CD4-positive, alpha-beta T cell treated with Interleukin-6 at 100 ng/mL for 8 hours (primary cell): ENCODE data around the gene DGKE.

ENCODE experiments used
- DNase-seq: peaks from one replicate; pipeline ENCODE4 v3.0.0-alpha.2; 2020; ENCODE audit warnings: mixed read lengths, low spot score

The DGKE gene

DNA sequence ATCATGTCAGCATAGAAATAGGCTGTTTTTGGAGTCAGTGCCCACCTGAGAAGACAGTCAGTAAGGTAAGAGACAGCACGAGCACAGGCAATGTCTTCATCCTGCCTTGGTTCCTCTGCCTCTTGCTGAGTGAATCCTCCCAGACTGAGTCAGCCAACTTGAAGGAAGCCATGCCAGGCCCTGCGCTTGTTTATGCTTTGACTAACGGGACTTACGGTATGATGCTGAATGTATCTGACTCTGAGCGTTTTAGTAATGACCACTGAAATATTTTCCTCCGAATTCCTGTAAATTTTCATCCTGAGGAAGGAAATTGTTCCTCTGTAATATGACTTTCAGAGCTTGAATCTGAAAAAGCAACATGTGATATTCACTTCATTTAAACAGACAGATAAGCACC lies 18.2 kb upstream of the DGKE start:
- no peak for DNase-seq

DNA sequence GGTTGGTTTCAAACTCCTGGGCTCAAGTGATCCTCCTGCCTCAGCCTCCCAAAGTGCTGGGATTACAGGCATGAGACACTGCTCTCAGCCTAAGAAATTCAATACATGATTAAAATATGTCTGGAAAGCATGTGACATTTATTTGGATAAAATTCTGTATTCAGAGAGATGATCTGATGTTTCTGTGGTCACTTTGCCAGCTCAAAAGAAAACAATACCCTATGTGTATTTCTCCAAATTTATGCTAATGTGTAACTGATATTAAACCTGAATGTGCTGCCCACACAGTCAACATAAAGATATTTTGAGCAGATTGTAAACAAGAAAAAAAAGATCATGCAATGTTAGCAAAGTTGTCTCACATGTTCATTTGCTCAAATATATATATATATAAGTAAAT lies 16.9 kb upstream of the DGKE start:
- no peak for DNase-seq

DNA sequence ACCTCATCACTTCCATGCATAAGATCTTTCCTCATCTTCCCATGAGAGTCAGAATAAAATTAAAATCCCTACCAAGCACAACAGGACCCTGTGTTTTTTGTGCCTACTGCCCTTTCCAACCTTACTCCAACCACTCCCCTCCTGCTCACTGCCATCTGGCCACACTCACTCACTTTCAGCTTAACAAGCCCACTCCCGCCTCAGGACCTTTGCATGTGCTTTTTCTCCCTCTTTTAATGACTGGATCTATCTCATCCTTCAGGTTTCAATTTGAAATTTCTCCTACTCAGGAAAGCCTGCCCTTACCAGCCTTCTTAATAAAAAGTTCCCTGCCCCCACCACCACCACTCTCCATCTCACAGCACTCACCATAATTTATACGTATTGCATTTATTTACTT lies 14.9 kb upstream of the DGKE start:
- no peak for DNase-seq

DNA sequence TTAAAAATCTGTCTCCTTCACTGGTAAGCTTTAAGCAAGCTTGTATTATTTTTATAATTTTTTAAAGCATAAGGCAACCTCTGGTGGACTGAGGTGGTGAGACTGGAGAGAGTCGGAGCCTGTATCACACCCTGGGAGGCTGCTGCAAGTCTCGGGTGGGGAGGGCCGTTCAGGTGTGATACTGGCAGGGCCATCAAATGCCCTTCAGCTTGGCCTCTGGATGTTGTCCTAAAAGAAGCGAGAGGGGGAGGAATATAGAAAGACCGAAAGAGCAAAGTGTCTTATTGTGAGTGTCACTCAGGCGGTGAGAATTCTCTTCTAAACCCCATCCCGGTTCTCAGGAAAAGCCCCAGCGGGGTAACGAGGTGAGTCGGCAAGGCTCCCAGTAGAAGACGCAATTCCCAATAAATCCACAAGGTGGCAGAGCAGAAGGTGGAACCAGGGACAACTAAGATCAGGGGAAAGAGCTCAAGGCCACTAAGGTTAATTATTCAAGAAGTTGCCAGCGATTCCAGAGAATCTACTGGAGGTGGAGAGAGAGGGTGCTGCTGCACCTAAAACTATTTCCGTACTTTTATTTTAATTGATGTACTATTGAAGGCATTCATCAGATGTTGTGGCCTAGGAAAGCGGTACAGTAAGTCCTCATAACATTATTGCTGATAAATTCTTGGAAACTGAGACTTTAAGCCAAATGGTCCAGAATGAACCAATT lies 14.4 kb upstream of the DGKE start:
- DNase-seq: peak; percentile 73

DNA sequence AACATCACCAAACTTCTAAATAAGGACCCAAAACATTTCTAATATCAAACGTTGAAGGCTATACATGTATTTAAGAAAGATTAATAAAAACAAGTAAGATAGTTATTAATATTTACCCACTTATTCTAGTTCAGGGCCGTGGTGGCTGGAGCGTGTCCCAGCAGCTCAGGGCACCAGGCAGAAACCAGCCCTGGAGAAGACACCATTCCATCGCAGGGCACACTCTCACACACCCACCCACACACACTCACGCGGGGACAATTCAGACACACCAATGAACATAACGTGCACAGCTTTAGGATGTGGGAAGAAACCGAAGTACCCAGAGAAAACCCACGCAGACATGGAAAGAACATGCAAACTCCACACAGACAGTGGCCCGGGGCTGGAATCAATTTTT lies 13.7 kb upstream of the DGKE start:
- DNase-seq: no peak

DNA sequence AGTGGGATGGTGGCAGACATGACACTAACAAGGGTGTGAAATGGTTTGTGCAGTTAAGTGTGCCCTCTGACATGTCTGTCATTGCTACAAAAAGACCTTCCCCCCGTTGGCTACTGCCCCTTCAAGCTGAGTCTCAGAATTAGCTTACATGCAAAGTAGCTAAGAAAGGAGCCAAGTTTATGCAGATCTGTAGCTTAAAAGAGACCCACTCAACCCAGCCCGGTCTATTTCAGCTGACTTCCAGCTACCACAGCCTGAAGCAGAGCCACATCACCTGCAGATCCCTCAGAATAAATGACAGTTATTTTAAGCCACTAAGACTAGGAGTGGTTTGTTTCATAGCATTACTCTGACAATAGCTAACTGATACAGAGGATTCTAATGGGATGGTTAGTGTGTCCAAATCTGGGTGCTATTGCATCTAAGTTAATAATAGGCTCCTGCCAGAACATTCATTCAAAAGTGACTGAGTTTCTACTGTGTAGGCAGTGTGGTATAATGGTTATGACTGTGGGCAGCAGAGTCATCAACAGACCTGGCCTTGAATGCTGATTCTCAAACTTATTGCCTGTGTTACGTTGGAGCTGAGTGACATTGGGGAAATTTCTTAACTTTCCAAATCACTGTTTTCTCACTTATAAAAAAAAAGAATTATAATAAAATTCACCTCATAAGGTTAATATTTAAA lies 12.0 kb upstream of the DGKE start:
- no peak for DNase-seq

DNA sequence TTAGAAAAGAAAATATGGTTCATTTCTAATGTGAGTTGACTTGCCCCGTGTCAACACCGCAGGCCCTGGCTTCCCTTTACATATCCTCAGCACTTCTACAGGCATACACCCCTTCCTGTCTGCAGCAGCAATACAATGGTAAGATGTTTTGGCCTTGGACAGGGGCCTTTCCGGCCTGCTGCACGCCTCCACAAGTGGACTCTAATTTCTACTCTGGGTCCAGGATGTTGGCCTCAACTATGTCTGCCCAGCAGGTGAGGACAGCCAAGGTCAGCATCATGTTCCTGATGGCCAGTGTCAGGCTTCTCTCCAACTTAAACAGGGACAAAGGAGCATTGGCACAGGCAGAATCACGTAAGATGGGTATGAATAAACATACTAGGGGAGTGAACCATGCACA lies 11.2 kb upstream of the DGKE start:
- no peak for DNase-seq

DNA sequence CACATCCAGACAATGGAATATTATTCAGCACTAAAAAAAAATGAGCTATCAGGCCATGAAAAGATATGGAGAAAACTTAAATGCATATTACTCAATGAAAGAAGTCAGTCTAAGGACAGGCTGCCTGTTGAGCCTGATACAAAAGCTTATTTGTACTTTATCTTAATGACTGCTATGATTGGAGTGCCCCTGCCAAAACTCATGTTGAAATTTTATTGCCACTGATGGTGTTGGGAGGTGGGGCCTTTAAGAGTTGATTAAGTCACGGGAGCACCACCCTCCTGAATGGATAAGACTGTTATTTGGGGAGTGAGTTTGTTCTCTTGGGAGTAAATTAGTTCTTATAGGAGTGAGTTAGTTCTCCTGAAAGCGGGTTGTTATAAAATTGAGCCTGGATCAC lies 10.1 kb upstream of the DGKE start:
- no peak for DNase-seq

DNA sequence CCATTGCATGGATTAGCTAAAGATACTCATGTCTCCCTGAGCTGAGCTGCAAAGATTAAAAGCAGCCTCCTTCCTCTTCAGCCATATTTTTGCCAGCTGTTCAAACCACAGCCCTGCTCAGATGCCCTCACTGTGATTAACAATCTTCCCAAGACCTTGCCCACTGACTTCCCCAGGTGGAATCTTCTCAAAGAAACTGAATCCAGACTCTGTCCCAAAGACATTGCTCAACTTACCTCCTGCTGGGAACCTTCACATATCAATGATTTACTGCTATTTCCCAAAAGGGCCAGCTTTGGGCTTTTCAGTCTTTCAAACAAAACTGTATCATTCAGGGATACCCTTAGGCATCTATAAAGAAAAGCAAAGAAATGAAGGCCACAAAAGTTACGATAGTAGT lies 9.4 kb upstream of the DGKE start:
- no peak for DNase-seq

DNA sequence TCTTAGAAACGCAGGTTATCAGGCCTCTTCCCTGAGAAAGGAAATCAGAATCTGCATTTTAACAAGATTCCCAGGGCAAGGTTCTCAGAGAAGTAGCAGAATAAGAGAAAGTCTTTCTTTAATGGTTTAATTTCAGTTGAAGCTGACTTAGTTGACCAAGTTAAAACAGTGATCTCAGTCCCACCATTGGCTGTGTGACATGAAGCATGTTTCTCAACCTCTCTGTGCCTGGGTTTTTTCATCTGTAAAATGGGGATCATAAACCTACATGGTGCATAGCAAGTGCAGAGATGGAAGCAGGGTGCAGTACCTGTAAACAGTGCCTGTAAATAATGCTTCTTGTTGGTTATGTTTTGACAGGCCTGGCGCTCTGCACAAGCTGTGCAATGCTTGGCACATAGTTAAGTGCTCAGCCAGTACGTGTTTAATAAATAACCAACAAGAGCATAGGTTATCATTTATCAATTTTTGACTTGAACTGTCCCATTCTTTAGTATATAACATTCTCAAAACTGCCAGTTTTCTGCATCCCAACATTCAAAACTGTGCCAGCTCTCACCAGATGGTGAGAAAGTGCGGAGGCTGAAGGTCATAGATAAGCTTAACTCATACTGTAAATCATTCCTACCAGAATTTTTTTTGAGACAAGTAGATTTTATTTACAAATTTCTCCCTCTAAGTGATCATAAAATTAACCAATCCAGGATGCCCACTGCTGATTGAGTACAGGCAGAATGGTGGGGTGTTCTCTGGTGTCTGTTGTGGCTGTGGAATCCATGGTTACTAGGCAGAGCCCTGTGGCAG lies 7.1 kb upstream of the DGKE start:
- DNase-seq: no peak

DNA sequence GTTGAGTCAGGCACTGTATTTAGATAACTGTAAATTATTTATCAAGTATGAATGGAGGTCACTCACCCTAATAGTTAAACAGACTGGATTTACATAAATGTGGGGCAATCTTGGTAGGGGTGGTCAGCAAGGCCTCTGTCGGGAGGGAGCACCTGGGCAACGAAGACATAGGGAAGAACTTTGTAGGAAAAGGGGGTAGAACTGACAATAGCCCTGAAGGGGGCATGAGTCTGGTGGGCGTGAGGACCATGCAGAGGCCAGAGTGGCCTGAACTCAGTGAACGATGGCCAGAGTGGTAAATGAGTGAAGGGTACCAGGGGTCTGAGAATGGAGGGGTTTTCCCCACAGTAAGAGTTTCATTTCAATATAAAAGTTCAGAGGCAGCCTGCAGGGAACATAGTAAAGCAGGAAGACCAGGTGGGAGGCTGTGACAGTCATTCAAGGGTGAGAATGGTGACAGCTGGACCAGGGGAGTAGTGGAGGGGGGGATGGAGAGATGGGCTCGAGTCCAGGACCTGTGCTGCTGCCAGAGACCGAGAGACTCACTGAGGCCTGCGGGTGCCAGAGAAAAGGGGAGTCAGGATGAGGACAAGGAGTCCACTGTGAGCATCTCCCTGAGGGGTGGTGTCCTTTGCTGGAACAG lies 3.1 kb upstream of the DGKE start:
- DNase-seq: no peak

DNA sequence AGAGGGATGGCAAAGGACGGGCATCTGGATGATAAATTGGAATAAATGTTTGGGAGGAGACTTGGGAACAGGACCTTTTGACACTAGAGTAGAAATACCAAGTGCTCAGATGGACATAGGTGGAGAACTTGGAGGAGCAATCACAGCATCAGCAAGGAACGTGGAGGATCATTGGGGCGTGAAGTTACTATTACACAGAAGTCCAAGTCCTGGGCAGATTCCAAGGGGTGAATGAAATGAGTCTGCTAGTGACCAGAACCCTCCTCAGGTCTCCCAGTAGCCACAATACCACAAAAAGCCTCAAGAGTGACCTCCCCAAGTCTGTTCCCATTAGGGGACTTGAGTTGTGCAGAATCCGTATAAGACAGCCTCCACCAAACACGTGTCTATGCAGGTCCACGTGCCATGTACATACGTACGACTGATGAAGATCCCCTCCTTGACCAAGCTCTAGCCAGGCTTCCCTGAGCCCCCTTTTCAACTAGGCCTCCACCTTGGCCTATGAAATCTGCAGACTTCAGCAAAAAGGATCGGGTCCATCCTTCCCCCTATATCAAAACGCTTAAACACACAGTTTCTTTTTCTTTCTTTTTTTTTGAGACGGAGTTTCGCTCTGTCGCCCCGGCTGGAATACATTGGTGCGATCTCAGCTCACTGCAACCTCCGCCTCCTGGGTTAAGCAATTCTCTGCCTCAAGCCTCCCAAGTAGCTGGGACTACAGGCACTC lies 2.4 kb upstream of the DGKE start:
- no peak for DNase-seq

DNA sequence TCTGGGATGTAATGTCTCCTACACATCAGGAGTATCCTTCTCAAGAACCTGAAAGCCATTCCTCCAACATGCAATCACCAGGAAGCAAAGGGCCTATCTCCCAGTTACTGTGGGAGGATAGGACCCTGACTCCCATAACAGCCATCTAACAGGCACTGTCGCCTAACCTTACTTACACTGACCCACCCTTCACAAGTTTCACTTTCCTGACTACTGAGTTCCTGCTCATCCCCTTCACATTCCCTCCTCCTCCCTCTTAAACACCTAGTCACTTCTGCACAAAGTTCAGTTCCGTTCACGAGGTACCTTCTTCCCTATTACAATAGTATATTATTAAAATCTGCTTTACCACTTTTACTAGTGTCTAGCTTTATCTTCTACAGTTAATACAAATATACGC lies 1.5 kb upstream of the DGKE start:
- no peak for DNase-seq

DNA sequence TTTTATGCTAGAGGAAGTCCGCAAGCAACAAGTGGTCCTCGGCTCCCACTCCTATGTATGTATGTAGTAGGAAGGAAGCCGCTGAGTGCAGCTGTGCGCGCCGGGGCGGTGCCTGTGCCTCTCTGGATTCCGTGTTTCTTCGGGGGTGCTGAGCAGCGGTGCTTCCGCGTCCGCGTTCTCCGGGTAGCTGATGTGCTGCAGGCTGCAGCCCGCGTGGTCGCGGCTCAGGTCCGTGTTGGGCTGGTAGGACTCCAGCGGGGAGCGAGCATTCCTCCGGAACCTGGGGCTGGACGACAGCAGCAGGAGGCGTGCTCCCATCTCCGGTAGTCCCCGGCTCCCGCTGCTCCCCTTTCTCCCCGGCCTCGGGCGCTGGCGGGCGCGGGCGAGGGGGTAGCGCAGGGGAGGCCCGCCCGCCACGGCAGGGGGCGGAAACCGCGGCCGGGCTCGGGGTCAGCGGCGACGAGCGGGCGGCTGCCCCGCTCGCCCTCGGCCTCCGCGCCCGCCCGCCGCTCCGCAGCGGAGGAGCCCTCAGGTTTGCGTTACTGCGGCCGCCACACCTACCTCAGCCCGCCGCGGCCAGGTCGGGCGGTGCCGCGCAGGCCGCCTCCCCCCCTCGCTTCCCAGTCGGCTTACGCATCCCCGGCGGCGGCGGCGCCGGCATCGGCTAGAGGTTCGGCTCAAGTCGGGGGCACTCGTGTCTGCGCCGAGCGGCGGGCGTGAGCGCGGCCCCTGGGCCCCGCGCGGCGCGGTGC lies 718 bp upstream of the DGKE start:
- DNase-seq: peak; percentile 65

DNA sequence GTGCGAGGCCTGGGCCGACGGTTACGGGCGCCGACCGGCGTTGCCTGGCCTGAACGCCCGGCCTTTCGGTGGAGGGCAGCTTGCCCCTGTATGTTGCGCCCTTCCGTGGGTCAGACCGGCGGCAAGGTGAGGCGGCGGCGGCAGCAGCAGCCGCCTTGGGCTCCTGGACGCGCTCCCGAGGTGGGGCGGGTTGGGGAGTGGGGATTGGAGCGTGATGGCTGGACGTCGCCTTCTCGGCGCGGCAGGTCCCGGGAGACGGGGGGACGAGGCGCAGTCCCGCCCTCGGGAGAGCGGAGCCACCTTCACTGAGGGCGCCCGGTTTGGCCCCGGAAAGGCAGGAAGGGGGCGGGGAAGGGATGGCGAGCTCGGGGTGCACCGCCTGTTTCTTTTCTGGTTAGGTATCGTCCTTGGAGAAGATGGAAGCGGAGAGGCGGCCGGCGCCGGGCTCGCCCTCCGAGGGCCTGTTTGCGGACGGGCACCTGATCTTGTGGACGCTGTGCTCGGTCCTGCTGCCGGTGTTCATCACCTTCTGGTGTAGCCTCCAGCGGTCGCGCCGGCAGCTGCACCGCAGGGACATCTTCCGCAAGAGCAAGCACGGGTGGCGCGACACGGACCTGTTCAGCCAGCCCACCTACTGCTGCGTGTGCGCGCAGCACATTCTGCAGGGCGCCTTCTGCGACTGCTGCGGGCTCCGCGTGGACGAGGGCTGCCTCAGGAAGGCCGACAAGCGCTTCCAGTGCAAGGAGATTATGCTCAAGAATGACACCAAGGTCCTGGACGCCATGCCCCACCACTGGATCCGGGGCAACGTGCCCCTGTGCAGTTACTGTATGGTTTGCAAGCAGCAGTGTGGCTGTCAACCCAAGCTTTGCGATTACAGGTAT lies 671 bp downstream of the DGKE start:
- peak; percentile 66 for DNase-seq

DNA sequence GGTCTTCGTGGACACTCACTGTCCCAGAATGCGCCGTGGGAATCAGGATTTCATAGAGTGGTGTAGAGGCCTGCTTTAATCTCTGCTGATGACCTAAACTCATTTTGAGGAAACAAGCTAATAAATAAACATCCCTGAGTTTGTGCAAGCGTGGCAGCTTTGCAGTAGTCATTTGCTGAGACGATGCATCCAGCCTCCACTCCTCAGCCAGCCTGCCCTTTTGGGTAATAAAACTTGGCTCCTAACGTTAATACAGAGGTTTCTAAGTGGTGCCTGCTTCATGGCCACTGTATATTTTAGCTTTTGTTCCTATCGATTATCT lies 1.3 kb downstream of the DGKE start:
- DNase-seq: no peak

DNA sequence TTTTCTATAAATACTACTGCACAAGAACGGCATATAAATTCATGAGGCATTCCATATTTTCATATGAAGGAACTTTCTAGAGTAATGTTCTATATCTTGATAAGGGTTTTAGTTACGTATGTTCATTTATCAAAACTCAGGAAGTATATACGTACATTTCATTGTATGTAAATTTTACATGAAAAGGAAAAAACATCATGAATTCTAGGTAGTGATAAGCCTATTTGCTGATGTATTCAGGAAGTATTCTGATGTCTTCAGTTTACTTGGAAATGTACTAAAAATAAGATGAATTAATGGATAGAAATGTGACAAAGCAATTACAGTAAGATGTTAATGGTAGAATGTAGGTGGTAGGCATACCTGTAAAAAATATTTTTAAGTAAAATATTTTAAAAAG lies 4.7 kb downstream of the DGKE start:
- DNase-seq: no peak

DNA sequence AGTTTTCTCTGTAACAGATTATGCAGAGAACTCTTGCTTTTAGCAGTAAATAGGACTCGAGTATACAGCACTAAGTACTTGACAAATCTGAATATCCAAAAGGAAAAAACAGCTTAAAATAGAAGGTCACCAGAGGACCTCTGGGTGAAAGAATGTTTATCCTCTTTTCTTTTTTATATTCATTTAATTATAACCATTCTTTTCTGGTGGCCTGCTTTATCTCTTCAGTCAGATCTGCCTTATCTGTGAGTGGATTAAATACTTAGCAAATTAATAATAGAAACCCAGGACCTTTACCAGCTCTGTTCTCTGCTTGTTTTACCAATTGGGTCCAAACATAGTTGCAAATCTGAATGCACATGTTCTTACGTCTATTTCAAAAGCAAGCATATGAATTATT lies 8.6 kb downstream of the DGKE start:
- no peak for DNase-seq

DNA sequence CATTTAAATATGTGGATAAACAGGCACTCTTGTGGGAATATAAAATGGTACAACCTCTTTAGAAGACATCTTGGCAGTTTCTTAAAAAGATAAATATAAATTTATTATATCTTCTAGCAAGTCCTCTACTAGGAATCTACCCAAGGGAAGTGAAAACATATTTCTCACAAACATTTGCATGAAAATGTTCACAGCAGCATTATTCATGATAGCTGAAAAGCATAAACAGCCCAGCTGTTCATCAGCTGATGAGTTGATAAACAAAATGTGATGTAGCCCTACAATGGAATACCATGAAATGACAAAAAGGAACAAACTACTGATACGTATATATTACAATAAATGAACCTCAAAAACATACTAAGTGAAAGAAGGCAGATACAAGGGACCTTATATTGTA lies 12.0 kb downstream of the DGKE start:
- DNase-seq: no peak

DNA sequence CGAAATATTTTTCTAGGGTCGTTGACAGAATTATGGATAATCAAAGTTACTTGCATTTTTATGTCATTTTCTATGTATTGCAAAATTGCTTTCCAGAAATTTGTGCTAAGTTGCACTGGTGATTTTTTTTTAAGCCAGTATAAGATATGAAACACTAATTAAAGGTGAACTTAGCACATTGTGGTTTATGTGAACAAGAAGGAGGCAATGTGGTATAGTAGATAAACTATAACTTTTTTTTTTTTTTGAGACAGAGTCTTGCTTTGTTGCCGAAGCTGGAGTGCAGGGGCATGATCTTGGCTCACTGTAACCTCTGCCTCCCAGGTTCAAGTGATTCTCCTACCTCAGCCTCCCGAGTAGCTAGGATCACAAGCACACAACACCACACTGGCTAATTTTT lies 13.2 kb downstream of the DGKE start:
- DNase-seq: no peak
